DMS153 treated with DMSO at 0.1 percent for 48 hours (cell line): ENCODE data around the gene ADNP.

Experiments
- DNase-seq: peaks from one replicate; lab custom pipeline; 2025; ENCODE audit not compliant: unreplicated experiment; lab: John Stamatoyannopoulos, UW

The ADNP gene

GRCh38 chr20:50852085-50852484 lies 79.2 kb downstream of the ADNP start:
- no peak for DNase-seq

- no peak for DNase-seq
Observed at GRCh38 chr20:50850721-50851286, 80.4 kb downstream of the ADNP start.

- no peak for DNase-seq
Observed at GRCh38 chr20:50848846-50849673, 82.2 kb downstream of the ADNP start.

GRCh38 chr20:50848341-50848808 lies 82.9 kb downstream of the ADNP start:
- no peak for DNase-seq

DNA sequence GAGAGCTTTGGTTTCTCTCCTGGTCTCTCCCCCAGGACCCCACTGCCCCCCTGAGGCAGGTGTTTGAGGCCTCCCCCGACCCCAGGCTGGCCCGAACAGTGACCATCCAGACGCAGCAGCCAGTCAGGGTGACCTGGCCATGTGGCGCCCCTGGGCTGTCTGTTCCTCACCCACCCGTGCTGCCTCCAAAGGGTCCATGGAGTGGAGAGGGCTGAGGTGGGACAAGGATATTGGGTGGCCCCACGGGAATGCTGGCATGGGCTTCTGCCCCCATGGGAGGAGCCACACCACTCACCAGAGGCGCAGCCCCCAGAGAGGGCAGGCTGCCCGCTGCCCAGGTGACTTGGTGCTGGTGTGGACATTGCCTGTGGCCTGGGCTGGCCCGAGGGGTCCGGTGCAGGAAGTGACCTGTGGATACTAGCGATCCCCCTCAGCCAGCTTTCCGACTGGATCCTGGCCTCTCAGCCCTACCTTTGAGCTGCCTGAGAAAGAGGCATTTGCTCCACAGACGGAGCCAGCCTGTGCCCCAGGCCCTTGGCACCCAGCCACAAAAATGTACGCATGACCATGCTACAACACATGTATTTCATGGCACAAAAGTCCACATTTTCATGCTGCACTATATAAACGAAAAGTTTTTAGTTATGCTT lies 85.5 kb downstream of the ADNP start:
- no peak for DNase-seq

DNA sequence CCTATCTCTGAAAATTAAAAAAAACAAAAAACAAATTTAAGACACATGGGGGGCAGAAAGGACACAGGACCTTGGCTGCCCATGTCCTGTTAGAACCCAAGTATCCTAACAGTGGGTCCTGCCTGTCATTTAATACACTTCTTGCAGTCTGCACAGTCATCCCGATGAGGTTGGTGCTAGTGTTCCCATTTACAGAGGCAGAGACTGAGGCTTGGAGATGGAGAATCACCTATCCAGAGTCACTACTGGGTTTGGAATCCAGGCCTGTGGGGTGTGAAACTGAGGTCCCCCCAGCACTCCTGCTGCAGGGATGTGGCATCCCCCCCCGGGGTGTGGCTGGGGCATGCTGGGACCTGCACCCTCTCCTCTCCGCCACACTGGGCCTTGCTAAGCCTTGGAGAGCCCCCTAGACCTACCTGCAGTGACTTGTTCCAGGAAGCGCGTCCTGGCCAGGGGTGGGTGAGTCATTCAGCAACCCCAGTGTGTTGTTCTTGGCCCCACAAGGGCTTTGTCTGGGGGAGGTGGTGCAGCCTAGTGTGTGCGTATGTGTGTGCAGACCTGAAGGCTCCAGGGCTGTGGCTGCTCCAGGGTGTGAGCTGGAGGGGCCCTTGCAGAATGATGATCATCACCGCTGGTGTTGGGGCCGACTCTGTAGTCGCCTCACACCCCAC lies 86.7 kb downstream of the ADNP start:
- no peak for DNase-seq

- no peak for DNase-seq
Observed at GRCh38 chr20:50843331-50844276, 87.6 kb downstream of the ADNP start.

DNA sequence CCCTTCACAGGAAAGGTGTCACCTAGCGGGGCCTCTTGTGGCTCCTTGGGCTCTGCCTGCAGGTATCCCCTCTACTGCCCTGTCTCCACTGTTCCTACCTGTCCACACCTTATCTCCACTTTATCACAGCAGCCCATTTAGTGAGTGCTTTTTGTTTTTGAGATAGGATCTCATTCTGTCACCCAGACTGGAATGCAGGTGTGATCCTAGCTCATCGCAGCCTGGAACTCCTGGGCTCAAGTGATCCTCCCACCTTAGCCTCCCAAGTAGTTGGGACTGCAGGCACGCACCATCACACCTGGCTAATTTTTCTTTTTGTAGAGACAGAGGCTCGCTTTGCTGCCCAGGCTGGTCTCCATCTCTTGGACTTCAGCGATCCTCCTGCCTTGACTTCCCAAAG lies 88.4 kb downstream of the ADNP start:
- no peak for DNase-seq
